Measurements from ENCODE around the gene SCRN1. TPM values are rescaled to one million over a fixed set of nuclear protein-coding genes. Genes with fewer than 3 reads are reported as not detected.

SCRN1 gene
- total and polyA plus RNA-seq, 2 experiments from 2014 or later, result 15.2 to 66.7 TPM

DNA sequence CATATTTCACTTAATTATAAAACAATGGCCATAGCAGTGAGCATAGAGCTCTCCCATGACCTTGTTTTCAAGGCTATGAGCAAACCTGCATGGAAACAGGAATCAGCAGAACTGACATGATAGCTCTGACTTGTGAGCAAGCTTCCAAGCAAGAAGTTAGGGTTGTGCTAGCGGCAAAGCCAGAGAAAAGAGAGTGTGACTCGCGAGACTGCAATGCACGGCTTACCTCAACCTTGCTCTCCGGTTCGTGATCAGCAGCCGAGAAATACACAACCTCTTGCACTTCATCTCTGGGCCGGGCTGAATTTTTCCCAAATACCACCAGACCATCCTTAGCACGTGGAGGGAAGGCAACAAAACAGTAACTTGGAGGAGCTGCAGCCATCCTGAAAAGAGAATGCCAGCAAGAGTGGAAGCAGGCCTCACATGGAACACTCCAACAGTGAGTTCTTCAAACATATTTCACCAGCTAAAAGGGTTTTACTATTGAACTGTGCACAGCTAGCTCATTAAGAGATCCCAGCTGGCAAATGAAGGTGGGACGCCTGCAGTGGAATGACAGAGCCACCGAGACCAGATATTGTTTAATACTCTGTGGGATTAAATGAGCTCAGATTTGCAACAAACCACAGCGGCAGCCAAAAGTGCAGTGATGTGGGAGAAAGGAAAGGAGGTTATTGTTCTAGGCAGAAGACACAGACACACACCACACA lies 20.8 kb downstream of the SCRN1 start (continued):
- TF ChIP-seq, protein P1, sequence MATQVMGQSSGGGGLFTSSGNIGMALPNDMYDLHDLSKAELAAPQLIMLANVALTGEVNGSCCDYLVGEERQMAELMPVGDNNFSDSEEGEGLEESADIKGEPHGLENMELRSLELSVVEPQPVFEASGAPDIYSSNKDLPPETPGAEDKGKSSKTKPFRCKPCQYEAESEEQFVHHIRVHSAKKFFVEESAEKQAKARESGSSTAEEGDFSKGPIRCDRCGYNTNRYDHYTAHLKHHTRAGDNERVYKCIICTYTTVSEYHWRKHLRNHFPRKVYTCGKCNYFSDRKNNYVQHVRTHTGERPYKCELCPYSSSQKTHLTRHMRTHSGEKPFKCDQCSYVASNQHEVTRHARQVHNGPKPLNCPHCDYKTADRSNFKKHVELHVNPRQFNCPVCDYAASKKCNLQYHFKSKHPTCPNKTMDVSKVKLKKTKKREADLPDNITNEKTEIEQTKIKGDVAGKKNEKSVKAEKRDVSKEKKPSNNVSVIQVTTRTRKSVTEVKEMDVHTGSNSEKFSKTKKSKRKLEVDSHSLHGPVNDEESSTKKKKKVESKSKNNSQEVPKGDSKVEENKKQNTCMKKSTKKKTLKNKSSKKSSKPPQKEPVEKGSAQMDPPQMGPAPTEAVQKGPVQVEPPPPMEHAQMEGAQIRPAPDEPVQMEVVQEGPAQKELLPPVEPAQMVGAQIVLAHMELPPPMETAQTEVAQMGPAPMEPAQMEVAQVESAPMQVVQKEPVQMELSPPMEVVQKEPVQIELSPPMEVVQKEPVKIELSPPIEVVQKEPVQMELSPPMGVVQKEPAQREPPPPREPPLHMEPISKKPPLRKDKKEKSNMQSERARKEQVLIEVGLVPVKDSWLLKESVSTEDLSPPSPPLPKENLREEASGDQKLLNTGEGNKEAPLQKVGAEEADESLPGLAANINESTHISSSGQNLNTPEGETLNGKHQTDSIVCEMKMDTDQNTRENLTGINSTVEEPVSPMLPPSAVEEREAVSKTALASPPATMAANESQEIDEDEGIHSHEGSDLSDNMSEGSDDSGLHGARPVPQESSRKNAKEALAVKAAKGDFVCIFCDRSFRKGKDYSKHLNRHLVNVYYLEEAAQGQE (IDR thresholded peaks at IDR 0.05; ENCODE audit: unreplicated experiment), result no peak
- no peak for TF ChIP-seq JUNB (IDR thresholded peaks at IDR 0.05; ENCODE audit: unreplicated experiment)
- no peak for TF ChIP-seq POLR2AphosphoS5 (IDR thresholded peaks at IDR 0.05; ENCODE audit: low read depth)
- no peak for TF ChIP-seq EZH2phosphoT487 (IDR thresholded peaks at IDR 0.05; ENCODE audit: unreplicated experiment)

DNA sequence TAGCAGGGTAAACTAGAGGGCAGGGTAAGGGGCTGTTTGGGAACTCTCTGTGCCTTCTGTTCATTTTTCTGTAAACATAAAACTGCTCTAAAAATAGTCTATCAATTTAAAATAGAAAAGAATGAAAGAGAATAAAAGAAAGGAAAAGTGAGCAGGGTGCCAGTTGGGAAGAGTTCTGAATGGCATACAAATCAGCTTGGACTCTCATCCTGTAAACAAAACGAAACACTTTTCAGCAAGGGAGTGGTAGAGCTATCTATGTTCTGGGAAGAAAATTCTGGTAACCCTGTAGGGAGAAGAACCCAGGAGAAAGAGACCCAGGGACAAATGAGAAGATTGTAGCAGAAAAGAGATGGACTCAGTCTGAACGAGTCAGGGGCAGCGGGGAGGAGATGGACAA lies 24.6 kb downstream of the SCRN1 start:
- DNase-seq (ENCODE audit: low spot score) (no peak), ATAC-seq (no peak)
- Mint-ChIP-seq H3K4me1 (peaks cover 4% of the 10 kb centered on the region; the same call in 2 of the 3 replicates), H3K27ac (no peak overlapping the region), H3K4me3 (no peak overlapping the region), H3K36me3 (ENCODE audit: low read depth) (peaks cover 12% of the 10 kb centered on the region), H3K9me3 (peaks cover 7% of the 10 kb centered on the region; the same call in 2 of the 3 replicates), H3K27me3 (ENCODE audit: insufficient read depth, low read depth, poor library complexity) (peaks cover 4% of the 10 kb centered on the region)
- Histone ChIP-seq H3K4me1 (ENCODE audit: insufficient read depth) (no peaks in the 10 kb centered on the region), H3K9me2 (ENCODE audit: insufficient read depth) (no peaks in the 10 kb centered on the region), H3K4me3 (no peak overlapping the region), H3K79me2 (replicated peaks; ENCODE audit: insufficient read depth) (peaks cover 21% of the 10 kb centered on the region), H4K20me1 (replicated peaks; ENCODE audit: insufficient read depth) (peaks cover 7% of the 10 kb centered on the region; the same call in 1 of the 2 replicates), H3K27ac (ENCODE audit: low read depth) (no peak overlapping the region), H3K36me3 (ENCODE audit: insufficient read depth) (peaks cover 15% of the 10 kb centered on the region), H2AFZ (no peak overlapping the region), H3F3A (replicated peaks; ENCODE audit: low read depth) (no peaks in the 10 kb centered on the region), H3K4me2 (no peak overlapping the region), H3K27me3 (ENCODE audit: insufficient read depth) (no peaks in the 10 kb centered on the region)
- TF ChIP-seq NANOG (IDR thresholded peaks at IDR 0.05; ENCODE audit: borderline replicate concordance) (no peak), EZH2phosphoT487 (IDR thresholded peaks at IDR 0.05; ENCODE audit: unreplicated experiment) (no peak), CREB1 (CRISPR knock-in tag; IDR thresholded peaks at IDR 0.05; ENCODE audit: low read depth) (no peak), STAT1 (IDR thresholded peaks at IDR 0.05; ENCODE audit: unreplicated experiment) (no peak), EZH2 (IDR thresholded peaks at IDR 0.05; ENCODE audit: low read depth, unreplicated experiment) (no peak)
- TF ChIP-seq, protein P1 (IDR thresholded peaks at IDR 0.05; ENCODE audit: unreplicated experiment), result no peak
- TF ChIP-seq, protein P2, sequence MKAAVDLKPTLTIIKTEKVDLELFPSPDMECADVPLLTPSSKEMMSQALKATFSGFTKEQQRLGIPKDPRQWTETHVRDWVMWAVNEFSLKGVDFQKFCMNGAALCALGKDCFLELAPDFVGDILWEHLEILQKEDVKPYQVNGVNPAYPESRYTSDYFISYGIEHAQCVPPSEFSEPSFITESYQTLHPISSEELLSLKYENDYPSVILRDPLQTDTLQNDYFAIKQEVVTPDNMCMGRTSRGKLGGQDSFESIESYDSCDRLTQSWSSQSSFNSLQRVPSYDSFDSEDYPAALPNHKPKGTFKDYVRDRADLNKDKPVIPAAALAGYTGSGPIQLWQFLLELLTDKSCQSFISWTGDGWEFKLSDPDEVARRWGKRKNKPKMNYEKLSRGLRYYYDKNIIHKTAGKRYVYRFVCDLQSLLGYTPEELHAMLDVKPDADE (IDR thresholded peaks at IDR 0.05), result no peak
- TF ChIP-seq, protein P3, sequence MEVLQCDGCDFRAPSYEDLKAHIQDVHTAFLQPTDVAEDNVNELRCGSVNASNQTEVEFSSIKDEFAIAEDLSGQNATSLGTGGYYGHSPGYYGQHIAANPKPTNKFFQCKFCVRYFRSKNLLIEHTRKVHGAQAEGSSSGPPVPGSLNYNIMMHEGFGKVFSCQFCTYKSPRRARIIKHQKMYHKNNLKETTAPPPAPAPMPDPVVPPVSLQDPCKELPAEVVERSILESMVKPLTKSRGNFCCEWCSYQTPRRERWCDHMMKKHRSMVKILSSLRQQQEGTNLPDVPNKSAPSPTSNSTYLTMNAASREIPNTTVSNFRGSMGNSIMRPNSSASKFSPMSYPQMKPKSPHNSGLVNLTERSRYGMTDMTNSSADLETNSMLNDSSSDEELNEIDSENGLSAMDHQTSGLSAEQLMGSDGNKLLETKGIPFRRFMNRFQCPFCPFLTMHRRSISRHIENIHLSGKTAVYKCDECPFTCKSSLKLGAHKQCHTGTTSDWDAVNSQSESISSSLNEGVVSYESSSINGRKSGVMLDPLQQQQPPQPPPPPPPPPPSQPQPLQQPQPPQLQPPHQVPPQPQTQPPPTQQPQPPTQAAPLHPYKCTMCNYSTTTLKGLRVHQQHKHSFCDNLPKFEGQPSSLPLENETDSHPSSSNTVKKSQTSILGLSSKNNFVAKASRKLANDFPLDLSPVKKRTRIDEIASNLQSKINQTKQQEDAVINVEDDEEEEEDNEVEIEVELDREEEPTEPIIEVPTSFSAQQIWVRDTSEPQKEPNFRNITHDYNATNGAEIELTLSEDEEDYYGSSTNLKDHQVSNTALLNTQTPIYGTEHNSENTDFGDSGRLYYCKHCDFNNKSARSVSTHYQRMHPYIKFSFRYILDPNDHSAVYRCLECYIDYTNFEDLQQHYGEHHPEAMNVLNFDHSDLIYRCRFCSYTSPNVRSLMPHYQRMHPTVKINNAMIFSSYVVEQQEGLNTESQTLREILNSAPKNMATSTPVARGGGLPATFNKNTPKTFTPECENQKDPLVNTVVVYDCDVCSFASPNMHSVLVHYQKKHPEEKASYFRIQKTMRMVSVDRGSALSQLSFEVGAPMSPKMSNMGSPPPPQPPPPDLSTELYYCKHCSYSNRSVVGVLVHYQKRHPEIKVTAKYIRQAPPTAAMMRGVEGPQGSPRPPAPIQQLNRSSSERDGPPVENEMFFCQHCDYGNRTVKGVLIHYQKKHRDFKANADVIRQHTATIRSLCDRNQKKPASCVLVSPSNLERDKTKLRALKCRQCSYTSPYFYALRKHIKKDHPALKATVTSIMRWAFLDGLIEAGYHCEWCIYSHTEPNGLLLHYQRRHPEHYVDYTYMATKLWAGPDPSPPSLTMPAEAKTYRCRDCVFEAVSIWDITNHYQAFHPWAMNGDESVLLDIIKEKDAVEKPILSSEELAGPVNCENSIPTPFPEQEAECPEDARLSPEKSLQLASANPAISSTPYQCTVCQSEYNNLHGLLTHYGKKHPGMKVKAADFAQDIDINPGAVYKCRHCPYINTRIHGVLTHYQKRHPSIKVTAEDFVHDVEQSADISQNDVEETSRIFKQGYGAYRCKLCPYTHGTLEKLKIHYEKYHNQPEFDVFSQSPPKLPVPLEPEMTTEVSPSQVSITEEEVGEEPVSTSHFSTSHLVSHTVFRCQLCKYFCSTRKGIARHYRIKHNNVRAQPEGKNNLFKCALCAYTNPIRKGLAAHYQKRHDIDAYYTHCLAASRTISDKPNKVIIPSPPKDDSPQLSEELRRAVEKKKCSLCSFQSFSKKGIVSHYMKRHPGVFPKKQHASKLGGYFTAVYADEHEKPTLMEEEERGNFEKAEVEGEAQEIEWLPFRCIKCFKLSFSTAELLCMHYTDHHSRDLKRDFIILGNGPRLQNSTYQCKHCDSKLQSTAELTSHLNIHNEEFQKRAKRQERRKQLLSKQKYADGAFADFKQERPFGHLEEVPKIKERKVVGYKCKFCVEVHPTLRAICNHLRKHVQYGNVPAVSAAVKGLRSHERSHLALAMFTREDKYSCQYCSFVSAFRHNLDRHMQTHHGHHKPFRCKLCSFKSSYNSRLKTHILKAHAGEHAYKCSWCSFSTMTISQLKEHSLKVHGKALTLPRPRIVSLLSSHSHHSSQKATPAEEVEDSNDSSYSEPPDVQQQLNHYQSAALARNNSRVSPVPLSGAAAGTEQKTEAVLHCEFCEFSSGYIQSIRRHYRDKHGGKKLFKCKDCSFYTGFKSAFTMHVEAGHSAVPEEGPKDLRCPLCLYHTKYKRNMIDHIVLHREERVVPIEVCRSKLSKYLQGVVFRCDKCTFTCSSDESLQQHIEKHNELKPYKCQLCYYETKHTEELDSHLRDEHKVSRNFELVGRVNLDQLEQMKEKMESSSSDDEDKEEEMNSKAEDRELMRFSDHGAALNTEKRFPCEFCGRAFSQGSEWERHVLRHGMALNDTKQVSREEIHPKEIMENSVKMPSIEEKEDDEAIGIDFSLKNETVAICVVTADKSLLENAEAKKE (CRISPR knock-in tag; IDR thresholded peaks at IDR 0.05), result no peak

All from GM23338 (cell line).